Measurements from ENCODE around the gene SLC38A3.

- no peak for TF ChIP-seq CTCF (IDR thresholded peaks at IDR 0.05)
- no peak for TF ChIP-seq POLR2A (IDR thresholded peaks at IDR 0.05)
Measured at GRCh38 chr3:50212971-50213370, 7.9 kb downstream of the SLC38A3 start.

Measured in uterus (tissue), 2 donors.